ENCODE data around the gene MBOAT2.
"Not testable (repeated sequence)": the region's sequence is repeated elsewhere in the genome, so short reads cannot be mapped to it uniquely, and the experiment has no call there.

MBOAT2 gene

DNA sequence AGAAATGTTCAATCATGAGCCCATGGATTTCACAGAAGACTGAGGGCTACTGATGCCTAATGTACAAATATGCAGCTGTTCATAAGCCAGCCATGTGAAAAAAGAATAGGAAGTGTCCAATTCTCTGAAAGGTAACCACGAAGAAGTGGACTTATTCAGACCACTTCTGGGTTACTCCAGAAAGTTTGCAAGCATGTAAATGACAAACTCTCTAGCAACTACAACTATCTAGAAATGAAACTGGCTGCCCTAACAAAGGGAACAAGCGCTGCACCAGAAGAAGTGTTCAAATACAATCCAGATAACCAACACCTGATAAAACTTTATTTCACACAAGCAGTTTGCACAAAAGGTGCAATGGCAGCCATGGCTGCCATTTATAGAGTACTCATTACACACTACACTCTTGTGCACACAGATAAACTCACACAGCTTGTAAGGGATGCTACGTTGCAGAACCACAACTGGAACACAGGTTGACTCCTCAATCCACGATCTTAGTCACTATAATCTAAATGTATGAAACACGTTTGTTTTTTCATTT is 13.9 kb downstream of the MBOAT2 start:
- DNase-seq = no peak

DNA sequence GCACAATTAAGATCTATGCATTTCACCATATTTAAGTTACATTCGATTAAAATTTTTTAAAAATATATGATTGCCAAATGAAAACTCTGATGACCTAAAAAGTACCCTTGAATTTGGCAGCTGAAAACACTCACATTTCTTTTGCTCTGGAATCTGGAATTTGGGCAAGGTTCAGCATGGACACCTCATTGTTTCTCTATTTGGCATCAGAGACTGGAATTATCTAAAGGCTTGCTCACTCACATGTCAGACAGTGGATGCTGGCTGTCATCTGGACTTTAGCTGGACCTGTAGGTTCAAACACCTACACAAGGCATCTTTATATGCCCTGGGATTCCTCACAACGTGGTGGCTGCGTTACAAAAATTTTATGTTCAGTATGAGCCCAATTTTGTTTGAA is 16.1 kb downstream of the MBOAT2 start:
- DNase-seq = no peak

DNA sequence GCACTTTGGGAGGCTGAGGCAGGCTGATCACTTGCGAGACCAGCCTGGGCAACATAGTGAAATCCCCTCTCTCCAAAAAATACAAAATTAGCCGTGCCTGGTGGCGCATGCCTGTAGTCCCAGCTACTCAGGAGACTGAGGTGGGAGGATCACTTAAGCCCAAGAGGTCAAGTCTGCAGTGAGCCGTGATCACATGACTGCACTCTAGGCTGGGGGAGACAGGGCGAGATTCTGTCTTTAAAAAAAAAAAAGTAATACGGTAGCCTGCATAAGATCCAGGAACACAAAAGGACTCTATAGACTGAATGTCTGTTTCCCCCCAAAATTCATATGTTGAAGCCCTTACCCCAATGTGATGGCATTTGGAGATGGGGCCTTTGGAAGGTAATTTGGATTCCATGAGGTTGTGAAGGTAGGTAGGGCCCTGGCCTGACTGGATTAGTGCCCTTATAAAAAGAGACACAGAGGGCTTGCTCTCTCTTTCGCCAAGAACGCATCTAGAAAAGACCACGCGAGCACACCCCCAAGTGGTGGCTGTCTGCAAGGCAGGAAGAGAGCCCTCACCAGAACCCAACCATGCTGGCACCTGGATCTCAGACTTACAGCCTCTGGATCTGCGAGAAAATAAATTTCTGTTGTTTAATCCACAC is 17.0 kb downstream of the MBOAT2 start:
- no peak for DNase-seq

GRCh38 chr2:8985561-8986326 is 17.7 kb downstream of the MBOAT2 start:
- no peak for DNase-seq

GRCh38 chr2:8984855-8985254 is 18.6 kb downstream of the MBOAT2 start:
- no peak for DNase-seq

GRCh38 chr2:8984157-8984556 is 19.3 kb downstream of the MBOAT2 start:
- no peak for DNase-seq

DNA sequence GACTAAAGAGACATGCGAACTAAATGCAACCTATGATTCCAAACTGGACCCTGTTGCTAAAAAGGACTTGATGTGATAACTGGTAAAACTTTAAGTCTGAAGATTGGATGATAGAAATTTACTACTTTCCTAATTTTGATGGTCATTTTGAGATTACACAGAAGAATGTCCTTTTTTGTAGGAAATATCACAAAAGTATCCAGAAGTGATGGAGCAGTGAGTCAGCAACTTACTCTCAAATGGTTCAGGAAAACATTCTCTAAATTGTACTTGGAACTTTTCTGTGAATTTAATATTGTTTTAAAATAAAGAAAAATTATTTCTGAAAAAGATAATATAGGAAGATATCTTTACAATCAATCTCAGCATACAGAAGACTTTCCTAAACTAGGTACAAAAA is 19.9 kb downstream of the MBOAT2 start:
- no peak for DNase-seq

GRCh38 chr2:8981876-8982275 is 21.6 kb downstream of the MBOAT2 start:
- no peak for DNase-seq

DNA sequence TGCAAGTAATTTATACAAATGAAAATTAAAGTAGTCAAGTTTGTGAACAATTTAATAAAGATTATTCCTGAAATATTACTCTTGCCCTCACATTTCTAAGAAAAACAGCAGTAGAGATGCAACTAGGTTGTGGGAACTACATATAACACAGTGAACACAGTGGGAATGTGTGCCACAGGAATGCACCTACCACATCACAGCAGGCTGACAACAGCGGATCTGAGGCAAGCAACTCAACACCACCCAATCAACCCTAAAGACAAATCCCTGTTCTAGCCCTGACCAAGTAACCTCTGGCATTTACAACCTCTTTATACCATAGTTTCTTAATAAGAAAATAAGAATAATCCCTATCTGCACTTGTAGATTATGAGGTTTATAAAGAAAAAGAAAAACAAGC is 23.4 kb downstream of the MBOAT2 start:
- no peak for DNase-seq

- DNase-seq = no peak
These were observed 25.7 kb downstream of the MBOAT2 start for GRCh38 chr2:8977758-8978157.

GRCh38 chr2:8976442-8977259 is 26.8 kb downstream of the MBOAT2 start:
- no peak for DNase-seq

GRCh38 chr2:8974016-8974415 is 29.5 kb downstream of the MBOAT2 start:
- no peak for DNase-seq

DNA sequence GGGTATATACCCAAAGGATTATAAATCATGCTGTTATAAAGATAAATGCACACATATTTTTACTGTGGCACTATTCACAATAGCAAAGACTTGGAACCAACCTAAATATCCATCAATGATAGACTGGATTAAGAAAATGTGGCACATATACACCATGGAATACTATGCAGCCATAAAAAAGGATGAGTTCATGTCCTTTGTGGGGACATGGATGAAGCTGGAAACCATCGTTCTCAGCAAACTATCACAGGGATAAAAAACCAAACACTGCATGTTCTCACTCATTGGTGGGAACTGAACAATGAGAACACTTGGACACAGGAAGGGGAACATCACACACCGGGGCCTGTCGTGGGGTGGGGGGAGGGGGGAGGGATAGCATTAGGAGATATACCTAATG is 30.5 kb downstream of the MBOAT2 start:
- DNase-seq = not testable (repeated sequence)

DNA sequence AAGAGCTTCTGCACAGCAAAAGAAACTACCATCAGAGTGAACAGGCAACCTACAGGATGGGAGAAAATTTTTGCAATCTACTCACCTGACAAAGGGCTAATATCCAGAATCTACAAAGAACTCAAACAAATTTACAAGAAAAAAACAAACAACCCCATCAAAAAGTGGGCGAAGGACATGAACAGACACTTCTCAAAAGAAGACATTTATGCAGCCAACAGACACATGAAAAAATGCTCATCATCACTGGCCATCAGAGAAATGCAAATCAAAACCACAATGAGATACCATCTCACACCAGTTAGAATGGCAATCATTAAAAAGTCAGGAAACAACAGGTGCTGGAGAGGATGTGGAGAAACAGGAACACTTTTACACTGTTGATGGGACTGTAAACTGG is 30.9 kb downstream of the MBOAT2 start:
- not testable (repeated sequence) for DNase-seq

GRCh38 chr2:8969348-8969747 is 34.1 kb downstream of the MBOAT2 start:
- not testable (repeated sequence) for DNase-seq

DNA sequence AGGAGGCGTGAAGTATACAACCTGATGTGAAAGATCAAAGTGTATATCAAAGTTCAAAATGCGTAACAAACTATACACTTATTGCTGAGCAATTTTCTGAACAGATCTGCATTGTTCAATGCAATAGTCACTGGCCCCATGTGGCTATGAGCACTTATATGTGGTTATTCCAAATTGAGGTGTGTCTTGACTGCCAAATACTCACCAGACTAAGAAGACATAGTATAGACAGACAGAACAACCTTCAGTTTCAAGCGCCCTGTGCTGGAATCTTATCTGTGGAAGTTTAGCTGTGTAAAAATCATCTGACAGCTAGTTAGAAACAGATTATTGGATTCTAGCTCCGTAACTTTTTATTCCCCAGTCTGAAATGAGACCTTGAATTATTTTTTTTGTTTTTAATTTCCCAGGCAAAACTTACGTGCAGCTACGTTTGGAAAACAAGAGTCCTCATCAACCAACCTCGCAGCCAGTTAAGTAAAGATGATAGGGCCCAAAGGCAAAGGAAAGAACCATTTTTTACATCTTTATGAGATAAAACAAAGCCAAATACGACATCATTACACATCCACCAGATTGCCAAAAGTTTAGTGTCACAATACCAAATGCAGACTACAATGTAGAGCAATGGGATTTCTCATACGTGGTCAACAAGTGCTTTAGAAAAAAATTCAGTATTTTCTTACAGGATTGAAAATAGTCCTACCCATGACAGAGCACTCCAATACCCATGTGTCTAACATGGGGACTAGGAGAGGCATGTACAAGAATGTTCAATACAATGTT is 37.2 kb downstream of the MBOAT2 start:
- no peak for DNase-seq

DNA sequence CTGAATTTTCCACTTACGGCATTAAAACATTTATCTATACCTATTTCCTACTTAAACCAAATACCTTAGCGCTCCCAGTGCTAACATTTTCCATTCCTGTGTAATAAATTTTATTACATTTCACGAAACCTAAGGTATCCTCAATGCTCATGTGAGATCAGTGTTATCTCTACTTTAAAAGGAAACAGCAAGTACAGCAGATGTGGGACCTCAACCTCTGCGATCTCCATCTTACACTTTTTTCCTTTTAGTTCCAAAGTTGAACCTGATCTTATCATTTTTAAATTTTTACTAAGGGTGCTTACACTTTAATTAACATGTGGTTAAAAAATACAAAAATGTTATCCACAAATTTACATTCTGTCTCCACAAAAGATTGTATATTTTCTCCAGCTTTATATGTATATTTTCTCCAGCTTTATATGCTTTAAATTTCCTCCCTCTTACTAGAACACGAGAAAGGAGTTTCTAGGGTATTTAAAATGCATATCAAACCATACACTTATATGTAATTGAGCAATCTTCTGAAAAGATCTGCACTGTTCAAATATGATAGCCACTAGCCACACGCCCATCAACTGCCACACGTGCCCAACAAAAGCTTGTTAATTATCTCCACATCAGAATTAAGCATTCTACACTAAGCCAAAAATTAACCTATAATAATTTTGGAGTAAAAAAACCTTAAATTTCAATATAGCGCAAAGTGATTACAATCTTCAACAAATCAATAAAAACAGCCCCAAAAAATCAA is 38.1 kb downstream of the MBOAT2 start:
- no peak for DNase-seq

GRCh38 chr2:8962890-8963289 is 40.6 kb downstream of the MBOAT2 start:
- no peak for DNase-seq

DNA sequence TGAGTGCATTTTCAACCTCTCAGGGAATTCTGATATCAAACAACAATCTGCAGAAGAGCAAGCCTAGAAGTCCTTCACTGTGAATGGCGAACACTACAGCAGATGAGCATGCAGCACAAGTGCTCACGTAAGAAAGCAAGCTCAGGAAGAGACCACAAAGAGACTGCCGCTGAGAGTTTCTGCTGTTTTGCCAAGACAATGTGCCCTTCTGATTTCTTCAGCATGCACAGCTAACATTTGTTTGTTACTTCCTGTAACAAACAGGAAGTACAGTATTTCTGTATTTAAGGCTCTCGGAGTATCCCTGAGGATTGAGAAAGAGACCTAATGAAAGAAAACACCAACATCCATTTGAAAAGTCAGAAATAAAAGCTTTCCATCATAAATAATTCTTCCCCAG is 45.9 kb downstream of the MBOAT2 start:
- DNase-seq = no peak

DNA sequence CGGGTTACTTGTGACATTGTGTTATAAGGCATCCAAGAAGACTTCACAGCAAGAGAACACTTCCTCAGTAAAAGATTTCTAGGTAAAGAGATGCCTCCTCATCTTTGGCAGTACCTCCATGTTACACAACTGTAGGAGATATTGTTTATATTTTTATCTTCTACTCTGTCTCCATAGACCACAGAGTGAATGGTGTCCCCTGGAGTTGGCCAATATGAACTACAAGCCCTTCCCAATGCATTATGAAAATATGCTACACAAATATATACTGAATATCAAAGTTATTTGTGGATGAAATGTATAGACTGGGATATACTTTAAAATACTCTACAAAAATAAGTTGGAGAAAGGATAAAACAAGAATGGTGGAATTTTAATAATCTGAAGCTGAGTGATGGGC is 46.7 kb downstream of the MBOAT2 start:
- DNase-seq = no peak

DNA sequence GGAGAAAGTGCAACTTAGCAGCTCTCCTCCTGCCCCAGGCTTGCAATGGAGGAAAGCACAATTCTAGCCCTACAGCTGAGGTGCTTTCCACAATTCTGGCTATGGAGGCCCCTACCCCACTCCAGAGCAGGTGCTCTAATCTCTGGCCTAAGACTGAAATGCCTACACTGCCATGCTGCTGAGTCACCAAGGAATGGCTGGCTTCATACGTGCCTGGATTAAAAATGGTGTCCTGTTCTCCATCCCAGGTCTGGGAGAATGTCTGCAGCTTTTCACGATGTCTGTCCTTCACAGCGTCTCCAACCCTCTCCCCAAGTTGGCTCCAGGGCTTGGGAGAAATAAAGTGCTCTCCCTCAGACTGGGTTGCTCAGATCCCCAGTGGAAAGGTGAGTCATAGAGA is 48.5 kb downstream of the MBOAT2 start:
- no peak for DNase-seq

DNA sequence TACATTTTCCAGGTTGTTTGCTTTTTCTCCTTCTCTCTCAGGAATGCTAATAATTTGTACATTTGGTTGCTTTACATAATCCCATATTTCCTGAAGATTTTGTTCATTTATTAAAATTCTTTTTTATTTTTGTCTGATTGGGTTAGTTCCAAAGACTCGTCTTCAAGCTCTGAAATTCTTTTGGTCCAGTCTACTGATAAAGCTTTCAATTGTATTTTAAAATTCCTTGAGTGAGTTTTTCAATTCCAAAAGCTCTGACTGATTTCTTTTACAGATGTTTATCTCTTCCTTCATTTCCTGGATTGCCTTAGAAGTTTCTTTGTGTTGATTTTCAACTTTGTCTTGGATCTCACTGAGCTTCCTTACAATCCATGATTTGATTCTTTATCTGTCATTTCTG is 50.0 kb downstream of the MBOAT2 start:
- no peak for DNase-seq

Measured in C1 segment of cervical spinal cord (tissue), 14 donors.